Esophagus muscularis mucosa (tissue), 4 donors: Measurements from ENCODE around the gene PGGT1B.

ENCODE experiments used
- CTCF ChIP-seq, 3 experiments: fragments of 200-600 bp in 2 of 3; fragments of 450-650 bp in 1 of 3; sonication (generic) in 2 of 3; IDR thresholded peaks; one replicate each; pipeline ENCODE4 v1.5.1; 2017 to 2019; ENCODE audit warnings: antibody characterized with exemption in 3 of 3, mild to moderate bottlenecking in 2 of 3, moderate library complexity in 1 of 3
- EP300 ChIP-seq: sonication (generic); formaldehyde crosslinking; IDR thresholded peaks from one replicate; pipeline ENCODE4 v1.6.1; 2017; ENCODE audit warnings: antibody characterized with exemption
- POLR2A ChIP-seq: fragments of 450-650 bp; IDR thresholded peaks from one replicate; pipeline ENCODE4 v1.6.1; 2017; ENCODE audit warnings: antibody characterized with exemption, moderate library complexity, mild to moderate bottlenecking, low read depth

GRCh38 chr5:115246361-115246991, 16.2 kb downstream of the PGGT1B start:
- TF ChIP-seq CTCF (IDR thresholded peaks at IDR 0.05), result peak; percentile 63 to 74 (median 64)
- no peak for TF ChIP-seq EP300
- no peak for TF ChIP-seq POLR2A
